ENCODE measurements around the gene TRAPPC13.

The TRAPPC13 gene

GRCh38 chr5:65693121-65693520, 68.3 kb downstream of the TRAPPC13 start:
- no peak for DNase-seq

GRCh38 chr5:65695162-65695755, 70.4 kb downstream of the TRAPPC13 start:
- DNase-seq = no peak

GRCh38 chr5:65695896-65696295, 71.1 kb downstream of the TRAPPC13 start:
- no peak for DNase-seq

GRCh38 chr5:65696892-65697291, 72.1 kb downstream of the TRAPPC13 start:
- no peak for DNase-seq

GRCh38 chr5:65699338-65699737, 74.5 kb downstream of the TRAPPC13 start:
- DNase-seq = no peak

- DNase-seq = no peak
Measured at GRCh38 chr5:65702036-65702435, 77.2 kb downstream of the TRAPPC13 start.

- DNase-seq = no peak
Measured at GRCh38 chr5:65704621-65705239, 79.9 kb downstream of the TRAPPC13 start.

- DNase-seq = no peak
Measured at GRCh38 chr5:65707663-65708062, 82.8 kb downstream of the TRAPPC13 start.

- no peak for DNase-seq
Measured at GRCh38 chr5:65708145-65708544, 83.3 kb downstream of the TRAPPC13 start.

Measured in central memory CD4-positive, alpha-beta T cell (primary cell).